ENCODE data around the gene LRRC10B.

DNA sequence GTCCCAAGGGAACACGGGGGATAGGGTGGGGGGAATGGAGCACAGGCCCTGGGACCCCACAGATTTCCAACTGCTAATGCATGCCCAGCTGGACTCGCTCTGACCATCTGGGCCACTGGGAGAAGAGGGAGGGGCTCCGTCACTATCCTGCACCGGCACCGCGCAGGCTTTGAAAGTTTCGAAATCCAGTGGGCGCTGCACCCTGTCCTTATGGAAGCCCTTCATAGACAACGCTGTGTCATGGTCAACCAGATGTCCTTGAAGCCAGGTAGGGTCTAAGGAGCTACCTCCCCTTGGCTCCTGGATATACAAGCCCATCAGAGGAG, 30.1 kb downstream of the LRRC10B start:
- TF ChIP-seq ZNF274 (IDR thresholded peaks at IDR 0.05; ENCODE audit: low read depth, low read length) (no peak), YY1 (IDR thresholded peaks at IDR 0.05; ENCODE audit: insufficient read depth, insufficient read length) (no peak), SUZ12 (IDR thresholded peaks at IDR 0.05; ENCODE audit: extremely low read depth, insufficient read depth, insufficient read length) (no peak)
